H9 (cell line): ENCODE data around the gene SCGB1C1. TPM values are rescaled to one million over a fixed set of nuclear protein-coding genes. Genes with fewer than 3 reads are reported as not detected.

Experiments
- DNase-seq: peaks from one replicate; pipeline ENCODE4 v3.0.0-alpha.2; 2017
- H2AFZ ChIP-seq: one replicate; pipeline ENCODE4 v1.6.1; 2013; ENCODE audit warnings: mild to moderate bottlenecking, low read length, control low read depth, moderate library complexity
- H2AK5ac ChIP-seq: 2 replicates; pipeline ENCODE4 v1.6.1; 2013; ENCODE audit warnings: low read length, control low read depth, mixed read lengths; ENCODE audit not compliant: insufficient read length
- H2BK120ac ChIP-seq: one replicate; pipeline ENCODE4 v1.6.1; 2013; ENCODE audit warnings: low read depth, mild to moderate bottlenecking, low read length, control low read depth, inconsistent platforms; ENCODE audit not compliant: poor library complexity, severe bottlenecking
- H2BK12ac ChIP-seq: 2 replicates; pipeline ENCODE4 v1.6.1; 2013; ENCODE audit warnings: low read length, control low read depth, mixed read lengths, low read depth; ENCODE audit not compliant: insufficient read length
- H2BK15ac ChIP-seq: 2 replicates; pipeline ENCODE4 v1.6.1; 2013; ENCODE audit warnings: low read depth, low read length, control low read depth
- H2BK20ac ChIP-seq: one replicate; pipeline ENCODE4 v1.6.1; 2013; ENCODE audit warnings: low read depth, mild to moderate bottlenecking, low read length, control low read depth, inconsistent platforms; ENCODE audit not compliant: poor library complexity, severe bottlenecking
- H2BK5ac ChIP-seq: 2 replicates; pipeline ENCODE4 v1.6.1; 2013; ENCODE audit warnings: low read length, control low read depth, mixed read lengths; ENCODE audit not compliant: insufficient read length
- H3K14ac ChIP-seq: 2 replicates; pipeline ENCODE4 v1.6.1; 2013; ENCODE audit warnings: low read length, control low read depth; ENCODE audit not compliant: insufficient read depth
- H3K18ac ChIP-seq: 2 replicates; pipeline ENCODE4 v1.6.1; 2013; ENCODE audit warnings: low read depth, mild to moderate bottlenecking, mixed read lengths, low read length, control low read depth; ENCODE audit not compliant: insufficient read length
- H3K23ac ChIP-seq: 2 replicates; pipeline ENCODE4 v1.6.1; 2013; ENCODE audit warnings: low read length, control low read depth, mixed read lengths, low read depth; ENCODE audit not compliant: insufficient read length
- H3K23me2 ChIP-seq: 2 replicates; pipeline ENCODE4 v1.6.1; 2013; ENCODE audit warnings: low read depth, mild to moderate bottlenecking, mixed read lengths, low read length, control low read depth; ENCODE audit not compliant: insufficient read length, poor library complexity, severe bottlenecking
- H3K27ac ChIP-seq: 2 replicates; pipeline ENCODE4 v1.5.1; 2013; ENCODE audit warnings: low read length, control low read depth, mixed read lengths, low read depth; ENCODE audit not compliant: insufficient read length
- H3K27me3 ChIP-seq: 2 replicates; pipeline ENCODE4 v1.6.1; 2013; ENCODE audit warnings: low read length, control low read depth, inconsistent platforms; ENCODE audit not compliant: insufficient read depth
- H3K4ac ChIP-seq: 2 replicates; pipeline ENCODE4 v1.6.1; 2013; ENCODE audit warnings: low read depth, mild to moderate bottlenecking, control low read depth, inconsistent platforms, low read length, moderate library complexity
- H3K4me1 ChIP-seq: 2 replicates; pipeline ENCODE4 v1.6.1; 2013; ENCODE audit warnings: low read length, control low read depth, inconsistent platforms; ENCODE audit not compliant: insufficient read depth
- H3K4me2 ChIP-seq: 2 replicates; pipeline ENCODE4 v1.6.1; 2013; ENCODE audit warnings: low read length, control low read depth, mixed read lengths; ENCODE audit not compliant: insufficient read length, insufficient read depth
- H3K56ac ChIP-seq: 2 replicates; pipeline ENCODE4 v1.6.1; 2013; ENCODE audit warnings: low read depth, mild to moderate bottlenecking, mixed read lengths, low read length, control low read depth; ENCODE audit not compliant: insufficient read length
- H3K79me1 ChIP-seq: 2 replicates; pipeline ENCODE4 v1.6.1; 2013; ENCODE audit warnings: low read depth, mild to moderate bottlenecking, moderate library complexity, low read length, control low read depth, inconsistent platforms; ENCODE audit not compliant: insufficient read depth, poor library complexity, severe bottlenecking
- H3K79me2 ChIP-seq: 2 replicates; pipeline ENCODE4 v1.6.1; 2013; ENCODE audit warnings: low read length, control low read depth, inconsistent platforms; ENCODE audit not compliant: insufficient read depth
- H3K9ac ChIP-seq: 2 replicates; pipeline ENCODE4 v1.6.1; 2013; ENCODE audit warnings: low read length, control low read depth, mixed read lengths; ENCODE audit not compliant: insufficient read length; ENCODE audit errors: extremely low read depth
- H3K9me3 ChIP-seq: one replicate; pipeline ENCODE4 v1.6.1; 2013; ENCODE audit warnings: low read depth, low read length, inconsistent platforms; ENCODE audit not compliant: control insufficient read depth
- H3T11ph ChIP-seq: one replicate; pipeline ENCODE4 v1.6.1; 2013; ENCODE audit warnings: mild to moderate bottlenecking, low read length, control low read depth, inconsistent platforms
- H4K20me1 ChIP-seq: one replicate; pipeline ENCODE4 v1.6.1; 2013; ENCODE audit not compliant: control insufficient read depth, insufficient read length, insufficient read depth
- H4K5ac ChIP-seq: 2 replicates; pipeline ENCODE4 v1.6.1; 2013; ENCODE audit warnings: low read depth, mild to moderate bottlenecking, mixed read lengths, low read length, control low read depth; ENCODE audit not compliant: insufficient read length
- H4K8ac ChIP-seq: replicated peaks from 2 replicates; pipeline ENCODE4 v1.6.1; 2013; ENCODE audit warnings: low read length, control low read depth, mixed read lengths, low read depth; ENCODE audit not compliant: insufficient read length
- H4K91ac ChIP-seq: 2 replicates; pipeline ENCODE4 v1.6.1; 2013; ENCODE audit warnings: low read depth, mild to moderate bottlenecking, moderate library complexity, mixed read lengths, low read length, control low read depth; ENCODE audit not compliant: insufficient read length
- H3K27ac Mint-ChIP-seq, 3 experiments: 2 replicates in 2 of 3; 3 replicates in 1 of 3; pipeline ENCODE4 v1.8.0; 2020 to 2021; ENCODE audit warnings: mixed read lengths in 3 of 3, mild to moderate bottlenecking in 1 of 3, moderate library complexity in 1 of 3
- H3K27me3 Mint-ChIP-seq: 2 replicates; pipeline ENCODE4 v1.8.0; 2021; ENCODE audit warnings: low read depth, mild to moderate bottlenecking, moderate library complexity, mixed read lengths
- H3K36me3 Mint-ChIP-seq, 3 experiments: 2 replicates in 2 of 3; 3 replicates in 1 of 3; pipeline ENCODE4 v1.8.0; 2020 to 2021; ENCODE audit warnings: low read depth in 3 of 3, mixed read lengths in 3 of 3; ENCODE audit not compliant: insufficient read depth in 1 of 3
- H3K4me1 Mint-ChIP-seq, 2 experiments: 2 replicates each; pipeline ENCODE4 v1.8.0; 2020; ENCODE audit warnings: mixed read lengths in 2 of 2
- H3K4me3 Mint-ChIP-seq, 2 experiments: 2 replicates in 1 of 2; 3 replicates in 1 of 2; pipeline ENCODE4 v1.8.0; 2020 to 2021; ENCODE audit warnings: mild to moderate bottlenecking in 2 of 2, mixed read lengths in 2 of 2, moderate library complexity in 1 of 2
- H3K9me3 Mint-ChIP-seq, 2 experiments: 2 replicates in 1 of 2; 3 replicates in 1 of 2; pipeline ENCODE4 v1.8.0; 2020; ENCODE audit warnings: mild to moderate bottlenecking in 2 of 2, mixed read lengths in 2 of 2, moderate library complexity in 1 of 2
- CTCF ChIP-seq: fragments of 200-600 bp; sonication (generic); conservative IDR thresholded peaks from 3 replicates; pipeline ENCODE4 v1.8.0; 2021; ENCODE audit warnings: antibody characterized with exemption, mild to moderate bottlenecking
- WGBS: extraction: QIAGEN DNeasy Blood & Tissue Kit; methylation state at CpG from one replicate; pipeline ENCODE4 v1.1.7; 2013; ENCODE audit warnings: missing lambda C conversion rate, low lambda C conversion rate, mixed read lengths; ENCODE audit not compliant: insufficient read length; ENCODE audit errors: extremely low coverage; 5-methylcytosine and 5-hydroxymethylcytosine counted together
- total RNA-seq: library from RNA; stranded (reverse); gene quantifications from 2 replicates; pipeline ENCODE4 v1.2.1, GENCODE V29; 2021

The SCGB1C1 gene
- total RNA-seq, 1 experiment from 2014 or later, result not detected

- Histone ChIP-seq H3K79me1 (no peaks in the 10 kb centered on the region), H4K20me1 (no peaks in the 10 kb centered on the region), H4K8ac (no peak overlapping the region), H3T11ph (no peak overlapping the region), H3K56ac (no peak overlapping the region), H2BK20ac (no peak overlapping the region), H2AFZ (no peak overlapping the region), H3K4me1 (no peaks in the 10 kb centered on the region), H2BK12ac (no peak overlapping the region), H3K18ac (no peak overlapping the region), H3K27me3 (no peaks in the 10 kb centered on the region), H3K79me2 (no peaks in the 10 kb centered on the region), H2BK120ac (no peak overlapping the region), H3K4ac (no peak overlapping the region), H2BK15ac (no peak overlapping the region), H2AK5ac (no peak overlapping the region), H3K4me2 (no peak overlapping the region), H3K14ac (no peak overlapping the region), H3K9ac (no peak overlapping the region), H4K91ac (no peak overlapping the region), H4K5ac (no peak overlapping the region), H3K23ac (no peak overlapping the region), H3K9me3 (no peaks in the 10 kb centered on the region), H3K23me2 (no peaks in the 10 kb centered on the region), H2BK5ac (no peak overlapping the region), H3K27ac (no peak overlapping the region)
- Mint-ChIP-seq H3K9me3 (no peaks in the 10 kb centered on the region), H3K27ac (no peak overlapping the region), H3K27me3 (peaks cover 1% of the 10 kb centered on the region; the same call in 1 of the 2 replicates), H3K4me1 (no peaks in the 10 kb centered on the region), H3K4me3 (no peak overlapping the region), H3K36me3 (peaks cover 0 to 9% (median 8%) of the 10 kb centered on the region in 3 experiments; a peak in 4 of 7 replicates)
- no peak for DNase-seq
- WGBS, result no CpG with 5 or more reads among the region's 9 CpGs
- no peak for TF ChIP-seq CTCF
Observed at GRCh38 chr11:223884-224283, 31.0 kb downstream of the SCGB1C1 start.
